A549 treated with DMSO at 1 μM for 4 hours (cell line): ENCODE measurements around the gene CYP2J2. TPM values are rescaled to one million over a fixed set of nuclear protein-coding genes. Genes with fewer than 3 reads are reported as not detected.

ENCODE experiments used
- total RNA-seq: library from RNA; stranded (reverse); fragments of 200-300 nt; extraction: Qiagen RNA extraction; gene quantifications from 5 replicates; pipeline ENCODE4 v1.2.3, GENCODE V29; 2022; ENCODE audit warnings: low read depth

The CYP2J2 gene
- total RNA-seq: 0.08 to 0.10 TPM (median 0.09 TPM) in 3 of 5 replicates, not detected in the others

GRCh38 chr1:59926381-59927123 lies at the start of gene CYP2J2:
TSS of gene CYP2J2 (minus strand) at chr1:59926773. CDS start at chr1:59926746, 27 bp downstream.

Other genes with a start within 250 kb of the CYP2J2 start
- gene HOOK1, start 111.8 kb downstream of the CYP2J2 start, total RNA-seq: 0.25 to 0.66 TPM (median 0.31 TPM) in 5 replicates
- gene C1orf87, start 147.0 kb upstream of the CYP2J2 start, total RNA-seq: not detected in 5 replicates